NCI-H128 (cell line): Measurements from ENCODE around the gene USH2A.

Experiments
- DNase-seq: peaks from one replicate; lab custom pipeline; 2025; ENCODE audit not compliant: unreplicated experiment; lab: John Stamatoyannopoulos, UW

USH2A gene

DNA sequence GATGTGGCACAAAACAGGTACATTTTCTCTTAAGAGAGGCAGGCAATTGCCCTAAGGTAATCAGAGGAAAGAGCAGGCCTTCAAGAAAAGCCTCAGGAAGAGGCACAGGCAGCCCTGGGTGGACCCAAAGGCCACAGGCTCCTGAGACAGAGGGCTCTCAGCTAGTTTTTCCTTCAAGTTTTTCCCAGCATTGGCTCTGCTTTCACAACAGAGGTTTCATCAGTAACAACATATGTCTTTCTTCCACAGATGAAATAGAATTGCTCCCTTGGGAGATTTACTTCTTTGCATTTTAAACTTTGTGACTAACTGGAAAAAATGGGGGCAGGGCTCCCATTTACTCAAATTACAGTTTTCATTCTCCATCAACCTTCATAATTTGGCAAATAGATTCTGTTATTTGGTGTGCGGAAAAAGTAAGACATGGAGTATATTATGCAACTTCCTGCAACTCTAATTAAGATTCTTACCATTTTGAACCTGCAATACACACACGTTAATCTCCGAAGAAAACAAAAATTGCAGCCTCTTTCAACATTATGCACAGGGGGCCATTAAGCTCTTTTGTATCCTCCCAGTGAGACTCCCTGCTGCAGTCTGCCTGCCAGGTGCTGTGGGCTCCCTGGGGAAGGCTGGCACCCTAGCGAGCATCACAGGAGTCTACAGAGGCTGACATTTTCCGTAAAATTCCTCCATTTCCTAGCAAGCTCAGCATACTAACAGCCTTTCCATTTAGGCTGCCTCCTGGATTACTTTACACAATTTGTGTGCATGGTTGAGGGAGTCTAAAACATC, 282.3 kb downstream of the USH2A start:
- no peak for DNase-seq

DNA sequence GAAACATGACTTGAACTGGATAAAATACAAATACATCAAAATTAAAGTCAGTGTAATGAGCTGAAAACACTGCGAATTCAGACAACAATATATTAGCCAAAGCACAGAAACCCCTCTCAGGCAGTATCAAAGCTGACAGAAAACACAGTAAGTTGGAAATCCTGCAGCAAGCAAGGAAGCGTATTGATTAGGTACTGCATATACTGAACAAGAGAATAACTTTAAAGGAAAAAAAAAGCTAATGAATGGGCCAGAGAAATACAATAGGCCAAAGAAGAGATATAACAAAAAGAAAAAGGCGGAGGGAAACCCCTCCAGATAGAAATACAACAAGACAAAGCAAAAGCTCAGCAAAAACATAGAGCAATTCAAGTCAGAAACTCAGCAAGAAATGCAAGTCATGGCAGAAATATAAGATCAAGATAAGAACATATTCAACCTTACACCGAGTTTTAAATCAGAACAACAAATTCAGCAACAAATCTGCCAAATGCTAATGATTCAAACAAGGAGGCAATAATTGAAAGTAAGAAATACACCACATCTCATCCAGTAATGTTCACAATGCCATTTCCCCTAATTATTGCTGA, 299.0 kb downstream of the USH2A start:
- no peak for DNase-seq

DNA sequence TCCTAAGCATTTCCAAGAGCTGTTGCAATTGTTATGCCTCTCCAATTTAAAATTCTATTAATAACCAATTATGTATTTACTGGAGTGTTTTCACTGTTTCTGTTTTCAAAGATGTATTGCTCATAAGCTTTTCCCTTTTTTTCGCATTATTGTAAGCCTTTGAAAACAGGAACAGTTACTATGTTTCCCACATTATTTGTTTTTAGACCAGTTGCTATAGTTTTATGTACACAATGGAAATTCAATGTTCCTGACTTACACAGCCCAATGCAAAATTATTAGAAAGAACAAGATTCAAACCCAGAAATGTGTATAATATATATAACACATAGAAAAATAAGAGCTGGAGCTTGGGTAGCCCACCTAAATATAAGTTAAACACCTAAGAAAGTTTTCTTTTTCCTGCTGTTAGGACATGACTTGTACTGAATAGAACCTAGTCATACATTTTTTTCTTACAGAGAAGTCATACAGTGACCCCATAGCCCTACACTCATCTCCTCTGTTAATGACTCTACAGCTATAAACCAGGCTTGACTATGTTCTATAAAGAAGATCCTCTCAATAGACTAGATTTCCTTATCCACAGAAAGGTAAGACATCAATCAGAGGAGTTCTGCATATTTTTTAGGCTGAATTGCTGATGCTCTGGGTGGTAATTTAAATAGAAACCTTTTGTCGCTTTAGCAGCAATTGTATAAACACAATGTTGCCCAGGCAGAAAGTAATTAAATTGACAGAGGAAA, 299.6 kb downstream of the USH2A start:
- DNase-seq, result no peak

DNA sequence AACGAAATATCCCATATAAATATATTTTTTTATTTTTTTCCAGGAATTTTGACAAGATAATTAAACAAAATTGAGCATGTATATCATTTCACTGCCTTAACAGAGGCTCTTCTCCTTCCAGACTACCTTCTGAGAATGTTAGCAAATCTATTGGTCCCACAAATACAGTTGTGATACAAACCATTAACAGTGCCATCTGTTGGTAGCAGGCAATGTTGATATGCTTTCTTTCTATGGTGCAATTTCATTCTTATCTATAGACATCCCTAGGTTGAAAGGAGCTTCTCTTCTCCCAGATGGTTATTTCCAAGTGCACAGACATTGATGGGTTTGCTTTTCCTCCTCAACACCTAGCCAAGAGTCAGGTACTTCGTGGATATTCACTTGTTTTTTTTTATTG, 303.6 kb downstream of the USH2A start:
- DNase-seq, result no peak

DNA sequence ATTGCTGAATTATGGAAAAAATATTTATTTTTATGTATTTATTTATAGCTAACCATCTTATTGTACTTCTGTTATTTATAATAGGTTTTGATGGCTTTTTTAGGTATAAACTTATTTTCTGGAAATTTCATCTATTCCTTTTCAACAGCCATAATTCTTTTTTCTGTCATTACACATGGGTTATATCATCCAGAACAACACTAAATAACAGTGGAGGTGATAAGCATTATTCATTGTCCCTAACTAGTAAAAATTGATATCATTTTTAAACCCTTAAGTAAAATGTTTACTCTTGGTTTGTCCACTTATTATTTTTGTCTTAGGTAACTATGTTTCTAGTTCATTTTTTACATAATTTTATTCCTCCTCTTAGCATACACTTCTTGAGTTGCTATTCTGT, 309.1 kb downstream of the USH2A start:
- DNase-seq, result no peak

DNA sequence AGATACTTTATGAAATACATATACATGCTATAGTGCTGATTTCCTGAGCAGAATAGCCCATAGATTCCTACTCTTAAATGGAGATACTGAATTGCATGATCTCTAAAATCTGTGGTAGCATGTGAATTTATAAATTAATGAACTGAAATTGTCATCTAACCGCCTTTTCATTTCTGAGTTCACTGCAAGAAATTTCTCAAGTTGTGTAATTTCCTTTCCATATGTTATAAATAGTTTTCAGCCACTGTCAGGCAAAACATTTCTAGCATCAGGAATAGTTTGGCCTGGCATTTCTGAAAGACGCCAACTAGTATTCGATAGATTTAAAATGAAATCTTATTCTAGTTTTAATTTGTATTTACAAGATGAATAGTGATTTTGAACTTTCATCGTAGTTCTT, 310.1 kb downstream of the USH2A start:
- DNase-seq, result no peak

DNA sequence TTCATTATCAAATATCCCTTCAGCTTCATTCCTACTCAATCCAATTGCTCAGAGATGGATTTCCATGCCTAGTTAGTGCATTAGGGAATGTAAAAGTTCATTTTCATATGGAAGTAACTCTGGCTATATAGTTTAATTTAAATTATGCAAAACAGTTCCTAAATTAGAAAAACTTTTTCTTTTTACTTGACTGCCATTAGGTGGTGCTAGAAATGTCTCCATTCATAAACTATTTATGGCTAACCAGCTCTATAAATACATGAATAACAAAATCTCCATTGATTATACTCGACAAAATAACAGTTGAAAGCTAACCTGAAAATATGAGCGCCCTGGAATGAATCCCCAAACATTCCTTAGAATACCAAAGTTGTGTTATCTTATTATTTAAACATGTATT, 311.4 kb downstream of the USH2A start:
- DNase-seq, result no peak

DNA sequence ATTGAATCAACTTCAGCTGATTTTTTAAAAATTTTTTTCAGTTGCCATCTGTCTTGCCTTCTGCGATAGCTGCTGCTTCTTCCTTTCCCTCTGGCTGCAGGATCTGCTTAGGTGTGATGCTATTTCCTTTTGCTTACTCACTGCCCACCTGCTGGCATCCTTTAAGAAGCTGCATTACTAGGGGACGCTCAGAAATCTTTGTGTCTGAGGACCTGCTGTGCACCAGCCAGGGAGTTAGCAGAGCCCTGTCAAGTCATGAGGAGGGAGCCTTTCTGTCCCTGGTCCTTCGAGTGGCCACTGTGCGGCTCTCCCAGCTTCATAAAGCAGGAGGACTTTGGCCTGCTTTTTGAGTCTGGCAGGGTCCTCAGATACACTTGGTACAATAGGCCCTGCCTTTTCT, 327.8 kb downstream of the USH2A start:
- DNase-seq, result no peak

DNA sequence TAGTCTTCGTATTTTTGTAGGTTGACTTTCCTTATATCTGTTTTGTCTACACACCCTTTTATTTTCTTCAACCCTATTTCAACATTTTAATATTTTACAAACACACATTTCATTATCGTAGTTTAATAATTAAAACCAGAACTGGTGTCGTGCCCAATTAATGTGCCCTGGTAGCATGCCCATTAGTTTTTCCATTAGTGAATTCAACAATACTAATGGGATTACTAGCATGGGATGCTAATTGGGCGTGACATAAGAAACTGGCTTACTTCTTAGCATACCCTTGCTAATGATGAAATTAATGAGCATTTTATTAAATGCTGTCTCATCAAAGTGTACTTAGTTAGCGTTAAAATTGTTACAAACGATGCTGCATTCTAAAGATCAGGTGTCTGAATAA, 332.7 kb downstream of the USH2A start:
- no peak for DNase-seq

DNA sequence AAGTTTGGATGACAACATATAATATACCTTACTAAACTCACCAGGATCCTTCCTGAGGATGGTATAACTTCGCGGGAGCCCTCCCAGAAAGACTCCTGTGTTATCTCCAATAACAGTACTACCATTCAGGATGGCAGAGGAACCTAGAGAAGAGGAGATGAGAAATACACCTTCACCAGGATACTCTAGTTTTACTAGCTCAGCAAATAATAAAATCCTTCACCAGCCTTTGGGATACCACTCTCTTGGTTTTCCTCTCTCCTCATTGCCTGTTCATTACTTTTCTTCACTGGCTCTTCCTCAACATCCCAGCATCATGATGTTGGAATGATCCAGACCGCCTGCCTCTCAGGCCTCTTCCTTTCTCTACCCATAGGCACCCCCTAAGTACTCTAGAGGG, 336.6 kb downstream of the USH2A start:
- DNase-seq, result no peak

DNA sequence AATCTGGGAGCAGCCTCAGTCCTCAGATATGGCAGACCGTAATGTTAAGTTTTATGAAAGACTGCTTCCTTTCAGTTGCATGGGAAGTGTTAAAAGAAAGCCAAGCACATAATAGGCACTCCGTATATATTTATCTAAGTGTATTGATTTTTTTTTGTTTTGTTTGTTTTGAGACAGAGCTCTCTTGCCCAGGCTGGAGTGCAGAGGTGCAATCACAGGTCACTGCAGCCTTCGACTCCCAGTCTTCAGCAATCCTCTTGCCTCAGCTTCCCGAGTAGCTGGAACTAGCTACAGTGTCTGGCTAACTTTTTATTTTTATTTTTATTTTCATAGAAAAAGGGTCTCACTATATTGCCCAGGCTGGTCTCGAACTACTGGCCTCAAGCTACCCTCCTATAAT, 341.8 kb downstream of the USH2A start:
- DNase-seq, result no peak

DNA sequence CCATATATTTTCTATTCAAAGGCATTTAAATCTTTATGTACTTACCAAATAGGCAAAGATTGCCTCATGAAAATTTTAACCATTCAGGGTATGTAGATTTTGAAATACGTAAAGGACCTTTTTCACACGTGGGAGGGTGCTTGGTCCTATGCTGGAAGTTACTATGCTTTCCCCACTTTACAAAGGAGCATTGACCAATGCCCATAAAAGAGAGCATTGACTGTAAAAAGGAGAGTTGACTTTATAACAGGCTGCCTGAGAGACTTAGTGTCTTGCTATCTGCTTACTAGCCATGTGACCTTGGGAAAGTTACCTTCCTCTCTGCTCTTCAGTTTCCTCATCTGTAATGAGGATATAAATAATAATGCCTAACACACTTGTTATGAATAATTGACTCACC, 346.5 kb downstream of the USH2A start:
- no peak for DNase-seq

DNA sequence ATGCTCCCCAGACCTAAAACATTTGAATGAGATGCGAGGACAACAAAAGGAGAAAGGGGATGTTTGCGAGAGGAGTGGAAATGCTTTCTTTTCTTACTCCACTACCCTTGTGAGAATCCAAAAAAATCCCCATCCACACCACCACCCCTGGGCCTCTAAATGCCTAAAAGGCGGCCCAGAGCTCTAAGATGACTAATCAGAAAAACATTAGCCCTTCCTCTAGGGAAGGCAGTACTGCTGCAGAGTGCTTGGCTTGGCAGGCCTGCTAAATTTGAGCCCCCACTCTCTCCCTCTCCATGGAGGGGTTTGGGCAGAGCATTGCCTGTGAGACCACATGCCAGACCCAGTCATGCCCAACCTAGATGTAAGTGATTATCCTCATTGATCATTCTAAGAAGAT, 347.9 kb downstream of the USH2A start:
- DNase-seq, result no peak

DNA sequence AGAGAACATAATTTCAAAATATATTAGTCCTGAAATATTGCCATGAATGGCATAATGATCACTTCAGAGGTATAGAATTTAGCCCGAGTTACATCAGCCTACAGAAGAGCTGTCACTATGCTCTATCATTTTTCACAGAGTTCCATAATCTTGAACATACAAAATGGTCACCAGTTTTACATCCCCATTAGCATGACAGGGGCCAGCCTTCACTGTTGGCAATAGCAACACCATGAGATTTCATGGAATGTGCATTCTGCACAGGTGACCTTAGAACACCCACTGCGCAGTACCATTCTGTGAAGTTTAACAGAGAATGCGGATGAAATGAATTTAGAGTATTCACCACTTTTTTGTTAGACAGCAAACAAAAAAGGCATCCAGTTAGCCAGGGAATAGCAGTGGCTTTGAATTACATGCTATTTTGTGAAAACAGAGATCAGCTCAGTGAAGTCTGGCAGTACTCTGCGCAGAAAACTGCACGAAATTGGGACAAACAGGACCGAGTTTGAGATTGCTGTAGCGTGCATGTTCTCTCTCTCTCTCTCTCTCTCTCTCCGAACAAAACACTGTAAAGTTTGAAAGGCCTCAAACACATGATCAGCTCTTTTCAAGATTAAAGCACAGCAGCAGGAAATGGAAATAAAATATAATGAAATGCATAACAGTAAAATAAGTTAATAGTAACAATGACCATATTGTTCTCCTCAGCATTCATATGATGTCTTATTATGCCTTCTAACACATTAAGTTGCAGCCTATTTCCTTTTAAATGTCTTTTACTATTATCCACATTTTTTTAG, 349.3 kb downstream of the USH2A start:
- no peak for DNase-seq

DNA sequence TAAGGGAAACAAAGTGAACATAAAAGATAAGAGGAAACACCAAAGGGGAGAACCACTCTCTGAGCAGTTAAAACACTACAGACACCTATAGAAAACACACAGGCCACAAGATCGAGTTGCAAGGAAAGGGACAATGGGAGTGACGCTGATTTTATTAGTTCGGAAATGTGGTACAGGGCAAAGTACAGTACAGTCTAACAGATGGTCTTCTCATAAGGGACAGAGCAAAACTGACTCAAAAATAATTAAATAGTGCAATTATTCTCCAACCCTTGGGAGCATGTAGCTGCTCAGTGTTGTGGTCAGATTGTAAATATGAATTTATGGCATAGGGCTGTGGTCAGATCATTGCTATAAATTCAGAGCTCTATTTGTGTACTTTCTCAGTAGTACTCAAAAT, 352.0 kb downstream of the USH2A start:
- no peak for DNase-seq

DNA sequence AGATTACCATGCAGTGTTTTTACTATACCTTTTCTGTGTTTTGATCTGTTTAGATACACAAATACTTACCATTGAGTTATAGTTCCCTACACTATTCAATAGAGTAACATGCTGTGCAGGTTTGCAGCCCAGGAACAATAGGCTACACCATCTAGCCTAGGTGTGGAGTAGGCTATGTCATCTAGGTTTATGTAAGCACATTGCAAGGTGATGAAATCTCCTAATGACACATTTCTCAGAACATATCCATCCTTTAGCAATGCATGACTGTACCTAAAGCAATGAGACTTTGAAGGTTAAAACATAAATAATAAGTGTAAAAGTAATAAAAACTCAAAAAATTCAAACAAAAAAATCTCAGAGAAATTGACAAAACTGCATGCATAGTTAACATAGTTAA, 358.6 kb downstream of the USH2A start:
- no peak for DNase-seq

DNA sequence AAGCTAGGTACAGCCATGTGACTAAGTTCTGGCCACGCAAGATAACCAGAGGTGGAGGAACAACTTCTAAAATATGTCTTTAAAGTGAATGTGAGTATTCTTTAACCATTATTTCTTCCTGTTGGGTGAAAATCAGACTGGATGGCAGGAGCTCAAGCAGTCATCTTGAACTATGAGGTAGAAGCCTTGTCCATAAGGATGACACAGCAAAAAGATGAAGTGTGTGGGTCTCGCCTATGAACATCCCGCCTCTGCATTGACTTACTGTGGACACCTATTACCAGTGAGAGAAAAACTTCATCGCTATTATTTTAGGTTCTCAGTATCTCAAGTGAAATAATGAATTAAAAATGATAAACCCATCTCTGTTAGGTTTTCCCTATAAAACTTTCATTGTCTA, 365.3 kb downstream of the USH2A start:
- DNase-seq, result no peak

DNA sequence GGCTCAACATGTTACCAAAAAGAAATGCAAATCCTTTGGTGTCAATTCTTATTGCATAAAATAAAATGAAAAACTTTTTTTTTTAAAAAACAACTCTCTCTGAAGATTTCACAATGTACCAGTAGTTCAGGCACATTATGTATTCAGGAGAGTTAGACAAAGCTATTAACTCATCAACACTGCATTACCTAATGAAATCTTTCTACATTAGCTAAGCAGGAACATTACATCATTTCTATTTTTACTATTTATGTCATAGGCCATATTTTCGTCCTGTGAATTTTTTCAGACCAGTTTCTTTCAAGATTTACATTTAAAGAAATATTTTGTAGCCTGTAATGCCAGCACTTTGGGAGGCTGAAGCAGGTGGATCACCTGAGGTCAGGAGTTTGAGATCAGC, 366.2 kb downstream of the USH2A start:
- no peak for DNase-seq

DNA sequence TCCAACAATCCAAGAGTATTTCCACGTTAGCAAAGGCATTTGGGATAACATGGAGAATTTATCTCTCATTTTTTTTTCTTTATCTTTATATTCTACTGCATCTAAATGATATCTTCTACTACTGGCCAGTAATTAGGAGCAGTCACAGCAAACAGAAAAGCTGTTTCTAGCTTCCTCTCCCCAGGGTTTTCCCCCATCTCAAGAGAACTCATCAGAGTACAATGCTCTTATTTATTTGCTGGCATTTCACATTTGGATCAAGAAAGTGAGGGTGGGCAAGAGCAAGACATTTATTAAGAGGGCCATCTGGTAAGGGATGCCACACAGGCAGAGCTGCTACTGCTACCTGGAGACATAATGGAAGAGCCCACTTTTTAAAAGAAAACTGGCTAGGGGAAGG, 368.2 kb downstream of the USH2A start:
- no peak for DNase-seq

DNA sequence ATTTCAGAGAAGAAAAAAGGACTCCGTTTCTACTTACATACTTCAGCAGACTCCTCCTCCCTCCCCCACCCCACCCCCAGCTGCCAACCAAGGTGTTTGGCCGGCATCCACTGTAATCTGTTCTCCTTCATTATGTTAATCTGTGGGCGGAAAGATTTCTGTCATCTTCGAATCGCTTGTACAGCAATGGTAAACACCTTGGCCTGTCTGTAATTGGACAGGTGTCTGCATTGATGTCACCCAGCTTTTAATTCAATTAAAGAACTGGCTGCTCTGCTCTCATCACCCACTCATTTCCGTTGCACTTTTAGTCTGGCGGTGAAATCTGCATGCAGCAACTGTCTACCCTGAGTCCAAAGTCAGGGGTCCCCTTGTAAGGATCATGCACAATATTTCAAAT, 368.6 kb downstream of the USH2A start:
- no peak for DNase-seq

DNA sequence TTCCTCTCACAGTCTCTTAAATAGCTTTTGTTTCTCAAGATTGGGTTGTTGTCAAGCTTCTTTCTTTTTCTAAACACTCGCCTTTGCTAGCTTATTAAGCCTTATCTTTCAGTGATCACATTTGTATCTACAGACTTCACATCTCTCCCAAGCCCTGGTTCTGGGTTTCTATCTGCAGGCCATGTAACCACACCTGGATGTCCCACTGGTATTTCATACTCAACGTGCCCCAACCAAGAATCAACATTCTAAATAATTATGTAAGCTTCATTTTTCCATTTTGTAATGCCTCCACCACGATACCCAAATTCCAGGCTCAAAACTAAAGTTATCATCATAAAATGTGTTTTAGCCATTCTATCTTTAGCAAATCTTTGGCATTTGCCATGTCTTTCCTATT, 372.2 kb downstream of the USH2A start:
- no peak for DNase-seq
